IPS-18c (cell line): ENCODE measurements around the gene SPIN1.

Experiments
- H3K4me3 ChIP-seq: 2 replicates; pipeline ENCODE4 v1.7.0; 2013; ENCODE audit warnings: low read depth, mild to moderate bottlenecking, low read length, moderate library complexity; ENCODE audit not compliant: insufficient read depth
- H3K9me3 ChIP-seq: one replicate; pipeline ENCODE4 v1.6.1; 2013; ENCODE audit warnings: mild to moderate bottlenecking, low read length, moderate library complexity; ENCODE audit not compliant: control insufficient read depth, insufficient read depth

SPIN1 gene

DNA sequence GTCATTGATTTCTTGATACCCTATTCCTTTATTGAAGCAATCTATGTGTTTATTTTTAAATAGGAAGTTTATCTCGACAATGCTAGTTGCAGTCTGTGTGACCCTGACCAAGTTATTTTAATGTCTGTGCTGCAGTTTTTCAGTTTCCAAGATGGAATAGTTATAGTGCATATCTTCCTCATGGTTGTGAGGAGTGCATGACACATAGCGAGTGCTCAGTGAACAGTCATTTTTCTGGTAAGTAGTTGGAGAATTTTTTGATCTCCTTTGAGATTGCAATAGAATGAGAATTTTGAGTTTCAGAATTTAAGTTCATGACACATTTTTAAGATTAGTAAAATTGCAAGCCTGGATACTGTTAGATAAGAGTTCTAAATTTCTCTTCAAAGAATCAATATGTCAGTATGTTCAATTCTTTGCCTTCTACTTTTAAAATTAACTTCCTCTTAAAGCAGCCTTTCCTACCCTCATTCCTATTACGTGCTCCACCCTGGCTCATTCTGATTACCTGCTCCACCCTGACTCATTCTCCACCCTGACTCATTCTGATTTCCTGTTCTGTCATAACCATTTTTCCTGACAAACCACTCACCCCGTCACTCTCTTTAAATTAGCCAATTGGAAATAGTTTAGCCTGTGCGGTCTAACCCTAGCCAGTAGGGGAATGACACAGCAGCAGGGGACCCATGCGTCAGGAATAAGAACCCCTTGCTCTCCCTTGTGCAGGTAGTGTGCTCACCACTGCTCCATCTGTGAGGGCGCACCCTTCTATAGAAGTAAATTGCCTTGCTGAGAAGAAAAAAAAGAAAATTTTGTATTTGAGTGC lies 30.7 kb downstream of the SPIN1 start:
- H3K4me3 ChIP-seq, result 0 out of 2 replicates have a peak overlapping the region, but pooled peaks have one; percentile 2
- peaks cover 7% of the 10 kb centered on the region for H3K9me3 ChIP-seq

DNA sequence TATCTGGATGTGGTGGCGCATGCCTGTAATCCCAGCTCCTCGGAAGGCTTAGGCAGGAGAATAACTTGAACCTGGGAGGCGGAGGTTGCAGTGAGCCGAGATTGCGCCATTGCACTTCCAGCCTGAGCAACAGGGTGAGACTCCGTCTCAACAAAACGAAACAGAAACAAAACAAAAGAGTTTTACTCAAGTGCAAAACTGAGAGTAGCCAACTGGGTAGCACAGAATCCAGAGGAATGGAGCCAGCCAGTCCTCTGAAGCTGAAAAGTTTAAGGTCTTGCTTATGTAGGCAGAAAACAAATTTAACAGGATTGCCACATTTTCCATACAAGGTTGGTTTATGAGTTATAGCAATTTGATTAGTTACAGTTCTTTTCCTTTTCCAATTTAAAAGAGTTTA lies 32.0 kb downstream of the SPIN1 start:
- Histone ChIP-seq H3K4me3 (no peak overlapping the region), H3K9me3 (peaks cover 3% of the 10 kb centered on the region)

- H3K9me3 ChIP-seq, result peaks cover 3% of the 10 kb centered on the region
- H3K4me3 ChIP-seq, result no peak overlapping the region
Measured at GRCh38 chr9:88421348-88421747, 33.1 kb downstream of the SPIN1 start.

- H3K9me3 ChIP-seq, result no peaks in the 10 kb centered on the region
- H3K4me3 ChIP-seq, result no peak overlapping the region
Measured at GRCh38 chr9:88425538-88425950, 37.3 kb downstream of the SPIN1 start.

GRCh38 chr9:88426651-88427050 lies 38.4 kb downstream of the SPIN1 start:
- Histone ChIP-seq H3K9me3 (no peaks in the 10 kb centered on the region), H3K4me3 (no peak overlapping the region)

DNA sequence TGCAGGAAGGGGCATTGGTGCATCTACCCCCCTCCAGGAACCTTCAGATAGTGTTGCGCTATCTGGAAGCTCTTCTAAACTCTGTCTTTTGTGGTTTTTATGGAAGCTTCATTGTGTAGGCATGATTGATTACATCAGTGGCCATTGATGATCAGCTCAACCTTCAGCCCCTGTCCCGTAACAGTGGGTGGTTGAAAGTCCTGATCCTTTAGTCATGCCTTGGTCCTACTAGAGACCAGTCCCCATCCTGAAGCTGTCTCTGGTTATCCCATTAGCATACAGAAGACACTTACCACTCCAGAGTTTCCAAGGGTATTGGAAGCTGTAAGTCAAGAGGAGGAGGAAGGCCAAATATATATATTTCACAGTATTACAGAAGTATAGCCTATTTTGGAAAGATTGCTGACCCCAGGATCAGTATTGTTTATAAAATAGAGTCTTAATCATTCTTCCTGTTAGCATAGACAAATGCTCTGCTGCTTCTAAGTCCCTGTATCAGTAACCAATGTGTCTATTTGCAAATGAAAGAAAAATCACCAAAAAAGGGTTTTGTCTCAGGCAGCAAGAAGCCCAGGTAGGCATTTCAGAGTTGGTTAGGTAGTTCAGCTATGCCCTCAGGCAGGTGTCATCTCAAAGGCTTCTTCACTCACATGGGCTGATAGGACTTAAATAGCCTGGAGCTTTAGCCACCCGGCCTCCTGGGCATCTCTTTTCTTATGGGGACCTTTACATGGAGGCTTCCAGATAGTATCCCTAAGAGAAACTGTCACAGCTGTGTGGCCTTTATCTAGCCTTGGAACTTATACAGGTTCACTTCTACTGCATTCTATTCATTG lies 41.6 kb downstream of the SPIN1 start:
- no peaks in the 10 kb centered on the region for H3K9me3 ChIP-seq

DNA sequence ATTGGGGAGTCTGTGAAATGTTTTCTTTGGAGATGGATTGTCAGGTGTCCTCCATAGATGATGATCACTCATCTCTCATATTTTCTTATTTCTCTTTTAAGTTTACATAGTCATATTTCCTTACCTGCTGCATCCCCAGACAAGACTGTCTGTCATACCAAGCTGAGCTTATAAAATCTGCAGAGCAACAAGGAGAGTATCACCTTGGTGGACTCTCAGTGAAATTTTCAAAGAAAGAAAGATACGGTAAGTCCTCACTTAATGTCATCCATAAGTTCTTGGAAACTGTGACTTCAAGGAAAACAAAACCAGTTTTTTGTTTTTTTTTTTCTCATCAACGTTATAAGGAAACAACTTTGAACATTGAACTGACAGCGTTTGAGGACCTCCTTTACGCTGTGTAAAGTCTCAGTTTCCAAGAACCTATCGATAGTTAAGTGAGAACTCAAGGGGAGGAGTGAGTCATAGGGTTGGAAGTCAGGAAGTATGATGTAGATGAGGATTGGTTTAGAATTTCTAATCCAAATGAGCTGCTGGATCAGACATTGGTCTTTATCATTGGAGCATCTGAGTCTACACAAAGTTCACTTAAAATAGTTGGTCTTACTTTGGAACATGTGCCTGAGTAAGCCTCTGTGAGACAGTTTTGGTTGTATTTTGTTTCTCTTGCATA lies 45.5 kb downstream of the SPIN1 start:
- H3K4me3 ChIP-seq, result no peak overlapping the region
- no peaks in the 10 kb centered on the region for H3K9me3 ChIP-seq

More for the DNA sequence above, 41.6 kb downstream of the SPIN1 start:
- no peak overlapping the region for H3K4me3 ChIP-seq

GRCh38 chr9:88435336-88435735 lies 47.1 kb downstream of the SPIN1 start:
- no peaks in the 10 kb centered on the region for H3K9me3 ChIP-seq
- H3K4me3 ChIP-seq, result no peak overlapping the region

GRCh38 chr9:88436379-88436778 lies 48.1 kb downstream of the SPIN1 start:
- Histone ChIP-seq H3K4me3 (no peak overlapping the region), H3K9me3 (no peaks in the 10 kb centered on the region)

DNA sequence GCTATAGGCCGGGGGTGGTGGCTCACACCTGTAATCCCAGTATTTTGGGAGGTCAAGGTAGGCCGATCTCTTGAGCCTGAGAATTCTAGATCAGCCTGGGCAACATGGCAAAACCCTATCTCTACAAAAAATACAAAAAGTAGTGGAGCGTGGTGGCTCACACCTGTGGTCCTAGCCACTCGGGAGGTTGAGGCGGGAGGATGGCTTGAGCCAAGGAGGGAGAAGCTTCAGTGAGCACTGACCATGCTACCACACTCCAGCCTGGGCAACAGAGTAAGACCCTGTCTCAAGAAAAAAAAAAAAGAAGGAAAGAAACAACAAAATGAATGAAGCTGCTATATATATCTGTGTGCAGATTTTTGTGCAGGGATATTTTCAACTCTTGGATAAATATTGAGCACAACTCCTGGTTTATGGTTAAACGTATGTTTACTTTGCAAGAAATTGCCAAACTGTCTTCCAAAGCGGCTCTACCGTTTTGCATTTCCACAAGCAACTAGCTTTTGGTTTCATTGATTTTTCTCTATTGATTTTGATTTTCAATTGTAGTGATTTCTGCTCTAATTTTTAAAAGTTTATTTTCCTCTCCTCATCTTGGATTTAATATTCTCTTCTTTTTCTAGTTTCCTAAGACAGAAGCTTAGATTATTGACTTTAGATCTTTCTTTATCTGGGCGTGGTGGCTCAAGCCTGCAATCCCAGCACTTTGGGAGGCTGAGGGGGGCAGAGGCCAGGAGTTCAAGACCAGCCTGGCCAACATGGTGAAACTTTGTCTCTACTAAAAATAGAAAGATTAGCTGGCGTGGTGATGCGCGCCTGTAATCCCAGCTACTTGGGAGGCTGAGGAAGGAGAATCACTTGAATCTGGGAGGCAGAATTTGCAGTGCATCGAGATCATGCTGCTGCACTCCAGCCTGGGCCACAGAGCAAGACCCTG lies 49.2 kb downstream of the SPIN1 start:
- Histone ChIP-seq H3K9me3 (no peaks in the 10 kb centered on the region), H3K4me3 (no peak overlapping the region)

DNA sequence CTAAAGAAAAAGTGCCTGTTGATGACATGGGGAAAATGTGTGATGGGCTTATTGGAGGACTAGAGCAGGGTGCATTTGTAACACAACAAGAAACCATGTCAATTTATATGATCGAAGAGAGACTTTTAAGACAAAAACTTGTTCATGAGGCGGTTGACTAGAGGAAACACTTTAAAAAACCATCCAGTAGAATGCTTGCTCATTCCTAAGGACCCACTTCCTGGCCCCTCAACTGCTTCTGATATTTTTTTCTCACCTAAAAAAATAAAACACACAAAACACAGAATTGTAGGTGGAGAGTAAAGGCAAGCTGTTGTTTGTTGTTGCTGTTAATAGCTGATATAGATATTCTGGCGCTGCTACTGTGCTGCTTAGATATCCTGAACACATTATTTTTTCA lies 50.6 kb downstream of the SPIN1 start:
- H3K4me3 ChIP-seq, result no peak overlapping the region
- H3K9me3 ChIP-seq, result no peaks in the 10 kb centered on the region

- H3K4me3 ChIP-seq, result no peak overlapping the region
Measured at GRCh38 chr9:88441301-88442007, 53.2 kb downstream of the SPIN1 start.

DNA sequence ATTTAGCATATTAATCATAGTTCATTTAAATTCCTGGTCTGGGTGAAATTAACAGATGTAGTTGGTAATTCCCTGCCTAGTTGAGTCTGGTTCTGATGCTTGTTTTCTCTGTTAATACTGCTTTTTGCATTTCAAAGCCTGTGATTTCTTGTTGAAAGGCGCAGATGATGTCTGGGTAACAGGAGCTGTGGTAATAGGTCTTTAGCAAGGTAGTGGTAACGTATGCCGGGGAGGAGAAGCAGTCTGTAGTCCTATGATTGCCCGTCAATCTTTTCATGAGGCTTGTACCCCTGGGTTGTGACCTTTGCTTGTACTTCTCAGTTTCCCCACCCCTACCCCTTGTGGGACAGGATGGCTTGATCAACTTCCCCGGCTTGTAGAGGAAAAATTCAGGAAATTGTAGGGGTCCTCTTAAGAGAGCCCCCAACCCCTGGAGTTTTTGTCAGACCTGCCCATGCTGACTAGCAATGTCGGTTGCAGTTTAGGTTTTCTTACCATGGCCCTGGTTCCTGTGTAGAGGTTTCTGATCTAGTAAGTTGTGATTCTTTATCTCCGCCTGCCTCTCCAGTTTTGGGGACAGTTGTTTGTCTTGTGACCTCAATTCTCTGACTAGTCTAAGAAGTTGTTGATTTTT lies 55.4 kb downstream of the SPIN1 start:
- no peak overlapping the region for H3K4me3 ChIP-seq
- no peaks in the 10 kb centered on the region for H3K9me3 ChIP-seq

More at GRCh38 chr9:88441301-88442007, 53.2 kb downstream of the SPIN1 start:
- H3K9me3 ChIP-seq, result no peaks in the 10 kb centered on the region

- Histone ChIP-seq H3K9me3 (peaks cover 2% of the 10 kb centered on the region), H3K4me3 (no peak overlapping the region)
Measured at GRCh38 chr9:88446728-88447127, 58.5 kb downstream of the SPIN1 start.

- H3K4me3 ChIP-seq, result no peak overlapping the region
- H3K9me3 ChIP-seq, result peaks cover 2% of the 10 kb centered on the region
Measured at GRCh38 chr9:88447431-88447830, 59.2 kb downstream of the SPIN1 start.

GRCh38 chr9:88451160-88451559 lies 62.9 kb downstream of the SPIN1 start:
- H3K9me3 ChIP-seq, result peaks cover 2% of the 10 kb centered on the region
- no peak overlapping the region for H3K4me3 ChIP-seq
